HG03025 (cell line): ENCODE measurements around the gene PCDHGA8.
"Not testable (repeated sequence)": the region's sequence is repeated elsewhere in the genome, so short reads cannot be mapped to it uniquely, and the experiment has no call there.

Experiments
- ATAC-seq: cut with Tn5 transposase; IDR thresholded peaks from one replicate; pipeline ENCODE4 v1.9.1; 2021; ENCODE audit warnings: mild to moderate bottlenecking, moderate library complexity; ENCODE audit not compliant: unreplicated experiment, low FRiP score

PCDHGA8 gene

DNA sequence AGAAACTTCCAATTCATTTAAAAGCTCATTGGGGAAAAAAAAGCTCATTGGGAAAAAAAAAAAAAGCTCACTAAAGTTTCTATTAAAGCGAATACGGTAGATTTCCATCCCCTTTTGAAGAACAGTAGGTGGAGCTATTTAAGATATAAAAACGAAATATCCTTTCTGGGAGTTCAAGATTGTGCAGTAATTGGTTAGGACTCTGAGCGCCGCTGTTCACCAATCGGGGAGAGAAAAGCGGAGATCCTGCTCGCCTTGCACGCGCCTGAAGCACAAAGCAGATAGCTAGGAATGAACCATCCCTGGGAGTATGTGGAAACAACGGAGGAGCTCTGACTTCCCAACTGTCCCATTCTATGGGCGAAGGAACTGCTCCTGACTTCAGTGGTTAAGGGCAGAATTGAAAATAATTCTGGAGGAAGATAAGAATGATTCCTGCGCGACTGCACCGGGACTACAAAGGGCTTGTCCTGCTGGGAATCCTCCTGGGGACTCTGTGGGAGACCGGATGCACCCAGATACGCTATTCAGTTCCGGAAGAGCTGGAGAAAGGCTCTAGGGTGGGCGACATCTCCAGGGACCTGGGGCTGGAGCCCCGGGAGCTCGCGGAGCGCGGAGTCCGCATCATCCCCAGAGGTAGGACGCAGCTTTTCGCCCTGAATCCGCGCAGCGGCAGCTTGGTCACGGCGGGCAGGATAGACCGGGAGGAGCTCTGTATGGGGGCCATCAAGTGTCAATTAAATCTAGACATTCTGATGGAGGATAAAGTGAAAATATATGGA, 38.1 kb downstream of the PCDHGA8 start, which contains the start of gene PCDHGA12:
TSS of gene PCDHGA12 (plus strand) at position 176 of the 782 bp plus-strand sequence. CDS start at position 429, 253 bp downstream.
- peak; percentile 91 for ATAC-seq

DNA sequence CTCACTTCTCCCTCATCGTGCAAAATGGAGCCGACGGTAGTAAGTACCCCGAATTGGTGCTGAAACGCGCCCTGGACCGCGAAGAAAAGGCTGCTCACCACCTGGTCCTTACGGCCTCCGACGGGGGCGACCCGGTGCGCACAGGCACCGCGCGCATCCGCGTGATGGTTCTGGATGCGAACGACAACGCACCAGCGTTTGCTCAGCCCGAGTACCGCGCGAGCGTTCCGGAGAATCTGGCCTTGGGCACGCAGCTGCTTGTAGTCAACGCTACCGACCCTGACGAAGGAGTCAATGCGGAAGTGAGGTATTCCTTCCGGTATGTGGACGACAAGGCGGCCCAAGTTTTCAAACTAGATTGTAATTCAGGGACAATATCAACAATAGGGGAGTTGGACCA, 38.9 kb downstream of the PCDHGA8 start:
- ATAC-seq: no peak

DNA sequence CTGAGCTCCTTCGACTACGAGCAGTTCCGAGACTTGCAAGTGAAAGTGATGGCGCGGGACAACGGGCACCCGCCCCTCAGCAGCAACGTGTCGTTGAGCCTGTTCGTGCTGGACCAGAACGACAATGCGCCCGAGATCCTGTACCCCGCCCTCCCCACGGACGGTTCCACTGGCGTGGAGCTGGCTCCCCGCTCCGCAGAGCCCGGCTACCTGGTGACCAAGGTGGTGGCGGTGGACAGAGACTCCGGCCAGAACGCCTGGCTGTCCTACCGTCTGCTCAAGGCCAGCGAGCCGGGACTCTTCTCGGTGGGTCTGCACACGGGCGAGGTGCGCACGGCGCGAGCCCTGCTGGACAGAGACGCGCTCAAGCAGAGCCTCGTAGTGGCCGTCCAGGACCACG, 39.9 kb downstream of the PCDHGA8 start:
- not testable (repeated sequence) for ATAC-seq

DNA sequence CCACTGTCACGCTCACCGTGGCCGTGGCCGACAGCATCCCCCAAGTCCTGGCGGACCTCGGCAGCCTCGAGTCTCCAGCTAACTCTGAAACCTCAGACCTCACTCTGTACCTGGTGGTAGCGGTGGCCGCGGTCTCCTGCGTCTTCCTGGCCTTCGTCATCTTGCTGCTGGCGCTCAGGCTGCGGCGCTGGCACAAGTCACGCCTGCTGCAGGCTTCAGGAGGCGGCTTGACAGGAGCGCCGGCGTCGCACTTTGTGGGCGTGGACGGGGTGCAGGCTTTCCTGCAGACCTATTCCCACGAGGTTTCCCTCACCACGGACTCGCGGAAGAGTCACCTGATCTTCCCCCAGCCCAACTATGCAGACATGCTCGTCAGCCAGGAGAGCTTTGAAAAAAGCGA, 40.3 kb downstream of the PCDHGA8 start:
- ATAC-seq: not testable (repeated sequence)

DNA sequence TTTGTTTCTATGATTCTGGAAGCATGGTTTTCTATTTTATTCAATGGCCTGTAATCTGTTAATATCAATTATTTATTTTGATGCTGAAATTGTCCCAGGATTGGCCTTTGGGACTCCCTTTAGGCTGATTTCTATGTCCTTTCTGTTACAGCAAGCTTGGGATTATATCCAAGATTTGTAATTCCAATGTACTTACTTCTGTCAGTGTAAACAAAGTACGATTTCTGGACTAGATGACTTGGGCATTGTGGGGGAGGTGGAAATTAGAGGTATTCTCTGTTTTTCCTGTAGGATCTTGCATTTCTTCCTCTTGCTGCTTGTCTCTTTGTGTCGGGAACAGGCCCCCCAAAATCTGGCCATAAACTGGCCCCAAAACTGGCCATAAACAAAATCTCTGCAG, 41.6 kb downstream of the PCDHGA8 start:
- no peak for ATAC-seq

DNA sequence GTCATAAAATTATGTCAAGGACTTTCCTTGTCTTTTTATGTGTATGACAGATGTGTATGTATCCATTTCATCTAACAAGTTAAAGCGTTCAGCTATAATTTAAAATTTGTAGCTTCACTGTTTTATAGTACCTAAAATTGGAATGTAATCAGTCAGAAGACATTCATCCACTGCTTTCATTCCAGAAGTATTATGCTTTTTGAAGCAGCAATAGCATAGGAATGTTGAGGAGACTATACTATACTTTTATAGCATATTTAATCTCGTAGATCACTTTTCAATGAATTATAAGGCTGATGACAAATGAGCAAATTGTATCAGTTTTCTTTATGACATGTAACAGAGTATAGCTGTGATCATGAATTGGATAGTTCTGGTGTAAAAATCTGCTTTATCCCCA, 44.8 kb downstream of the PCDHGA8 start:
- ATAC-seq: no peak

DNA sequence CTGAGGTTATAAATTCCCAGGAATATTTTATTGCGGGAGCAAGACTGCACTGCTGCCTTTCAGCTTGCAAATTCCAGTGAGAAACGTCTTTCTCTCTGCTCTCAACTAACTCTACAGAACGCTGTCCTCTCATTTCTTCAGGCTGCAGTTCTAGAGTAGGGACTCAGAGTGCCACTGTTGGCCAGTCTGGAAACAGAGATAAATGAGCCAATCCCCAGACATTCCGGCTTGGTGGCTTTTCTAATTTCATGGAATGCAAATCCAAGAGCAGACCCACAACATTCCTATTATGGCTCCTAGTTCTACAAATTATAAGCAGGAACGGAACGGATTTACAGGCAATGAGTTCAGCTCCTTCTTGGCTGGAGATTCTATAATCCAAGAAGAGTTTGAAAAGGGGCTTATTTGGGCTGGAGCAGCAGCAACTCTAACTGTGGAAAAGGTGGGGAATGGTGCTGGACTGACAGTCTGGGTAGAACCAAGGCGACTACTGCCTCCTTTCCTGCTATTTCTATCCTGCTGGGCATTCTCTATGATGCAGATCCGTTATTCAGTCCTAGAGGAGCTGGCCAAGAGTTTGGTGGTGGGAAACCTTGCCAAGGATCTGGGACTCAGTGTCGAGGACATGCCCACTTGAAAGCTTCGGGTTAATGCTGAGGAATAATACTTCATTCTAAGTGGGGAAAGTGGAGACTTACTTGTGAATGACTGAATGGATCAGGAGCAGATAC, 47.1 kb downstream of the PCDHGA8 start:
- no peak for ATAC-seq

DNA sequence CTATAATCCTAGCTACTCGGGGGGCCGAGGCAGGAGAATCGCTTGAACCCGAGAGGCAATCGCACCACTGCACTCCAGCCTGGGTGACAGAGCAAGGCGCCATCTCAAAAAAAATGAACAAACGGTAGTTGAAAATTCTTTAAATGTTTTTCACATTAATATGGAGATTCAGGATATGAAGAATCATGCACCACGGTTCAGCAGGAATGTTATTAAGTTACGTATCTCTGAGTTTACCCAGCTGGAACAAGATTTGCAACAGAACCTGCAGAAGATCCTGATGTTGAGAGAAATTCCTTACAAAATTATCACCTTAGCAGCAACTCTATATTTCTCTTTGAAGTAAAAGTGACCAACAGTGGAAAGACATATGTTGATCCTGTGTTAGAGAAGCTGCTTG, 47.9 kb downstream of the PCDHGA8 start:
- no peak for ATAC-seq

DNA sequence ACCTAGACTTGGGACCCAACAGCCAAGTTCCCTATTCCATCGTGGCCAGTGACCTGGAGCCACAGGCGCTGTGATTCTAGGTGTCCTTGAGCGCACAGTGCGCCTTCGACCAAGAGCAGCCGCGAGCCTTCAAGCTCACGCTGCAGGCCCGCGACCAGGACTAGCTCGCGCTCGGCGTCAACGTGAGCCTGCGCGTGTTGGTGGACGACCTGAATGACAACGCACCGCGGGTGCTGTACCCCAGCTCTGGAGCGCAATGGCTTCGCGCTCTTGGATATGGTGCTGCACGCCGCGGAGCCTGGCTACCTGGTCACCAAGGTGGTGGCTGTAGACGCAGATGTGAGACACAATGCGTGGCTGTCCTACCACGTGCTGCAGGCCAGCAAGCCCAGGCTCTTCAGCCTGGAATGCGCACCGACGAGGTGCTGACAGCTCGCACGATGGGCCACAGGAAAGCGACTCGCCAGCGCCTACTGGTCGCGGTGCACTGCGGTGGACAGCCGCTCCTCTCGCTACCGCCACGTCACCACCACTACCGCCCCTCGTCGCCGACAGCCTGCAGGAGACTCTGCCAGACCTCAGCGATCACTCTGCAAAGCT, 49.2 kb downstream of the PCDHGA8 start:
- ATAC-seq: no peak
